H9 (cell line): ENCODE results near the gene CDYL2. TPM values are rescaled to one million over a fixed set of nuclear protein-coding genes. Genes with fewer than 3 reads are reported as not detected.

Experiments used
- DNase-seq: peaks from one replicate; pipeline ENCODE4 v3.0.0-alpha.2; 2017
- H2AFZ ChIP-seq: one replicate; pipeline ENCODE4 v1.6.1; 2013; ENCODE audit warnings: mild to moderate bottlenecking, low read length, control low read depth, moderate library complexity
- H2AK5ac ChIP-seq: 2 replicates; pipeline ENCODE4 v1.6.1; 2013; ENCODE audit warnings: low read length, control low read depth, mixed read lengths; ENCODE audit not compliant: insufficient read length
- H2BK120ac ChIP-seq: one replicate; pipeline ENCODE4 v1.6.1; 2013; ENCODE audit warnings: low read depth, mild to moderate bottlenecking, low read length, control low read depth, inconsistent platforms; ENCODE audit not compliant: poor library complexity, severe bottlenecking
- H2BK12ac ChIP-seq: 2 replicates; pipeline ENCODE4 v1.6.1; 2013; ENCODE audit warnings: low read length, control low read depth, mixed read lengths, low read depth; ENCODE audit not compliant: insufficient read length
- H2BK15ac ChIP-seq: 2 replicates; pipeline ENCODE4 v1.6.1; 2013; ENCODE audit warnings: low read depth, low read length, control low read depth
- H2BK20ac ChIP-seq: one replicate; pipeline ENCODE4 v1.6.1; 2013; ENCODE audit warnings: low read depth, mild to moderate bottlenecking, low read length, control low read depth, inconsistent platforms; ENCODE audit not compliant: poor library complexity, severe bottlenecking
- H2BK5ac ChIP-seq: 2 replicates; pipeline ENCODE4 v1.6.1; 2013; ENCODE audit warnings: low read length, control low read depth, mixed read lengths; ENCODE audit not compliant: insufficient read length
- H3K14ac ChIP-seq: 2 replicates; pipeline ENCODE4 v1.6.1; 2013; ENCODE audit warnings: low read length, control low read depth; ENCODE audit not compliant: insufficient read depth
- H3K18ac ChIP-seq: 2 replicates; pipeline ENCODE4 v1.6.1; 2013; ENCODE audit warnings: low read depth, mild to moderate bottlenecking, mixed read lengths, low read length, control low read depth; ENCODE audit not compliant: insufficient read length
- H3K23ac ChIP-seq: 2 replicates; pipeline ENCODE4 v1.6.1; 2013; ENCODE audit warnings: low read length, control low read depth, mixed read lengths, low read depth; ENCODE audit not compliant: insufficient read length
- H3K23me2 ChIP-seq: 2 replicates; pipeline ENCODE4 v1.6.1; 2013; ENCODE audit warnings: low read depth, mild to moderate bottlenecking, mixed read lengths, low read length, control low read depth; ENCODE audit not compliant: insufficient read length, poor library complexity, severe bottlenecking
- H3K27ac ChIP-seq: 2 replicates; pipeline ENCODE4 v1.5.1; 2013; ENCODE audit warnings: low read length, control low read depth, mixed read lengths, low read depth; ENCODE audit not compliant: insufficient read length
- H3K27me3 ChIP-seq: 2 replicates; pipeline ENCODE4 v1.6.1; 2013; ENCODE audit warnings: low read length, control low read depth, inconsistent platforms; ENCODE audit not compliant: insufficient read depth
- H3K4ac ChIP-seq: 2 replicates; pipeline ENCODE4 v1.6.1; 2013; ENCODE audit warnings: low read depth, mild to moderate bottlenecking, control low read depth, inconsistent platforms, low read length, moderate library complexity
- H3K4me1 ChIP-seq: 2 replicates; pipeline ENCODE4 v1.6.1; 2013; ENCODE audit warnings: low read length, control low read depth, inconsistent platforms; ENCODE audit not compliant: insufficient read depth
- H3K4me2 ChIP-seq: 2 replicates; pipeline ENCODE4 v1.6.1; 2013; ENCODE audit warnings: low read length, control low read depth, mixed read lengths; ENCODE audit not compliant: insufficient read length, insufficient read depth
- H3K56ac ChIP-seq: 2 replicates; pipeline ENCODE4 v1.6.1; 2013; ENCODE audit warnings: low read depth, mild to moderate bottlenecking, mixed read lengths, low read length, control low read depth; ENCODE audit not compliant: insufficient read length
- H3K79me1 ChIP-seq: 2 replicates; pipeline ENCODE4 v1.6.1; 2013; ENCODE audit warnings: low read depth, mild to moderate bottlenecking, moderate library complexity, low read length, control low read depth, inconsistent platforms; ENCODE audit not compliant: insufficient read depth, poor library complexity, severe bottlenecking
- H3K79me2 ChIP-seq: 2 replicates; pipeline ENCODE4 v1.6.1; 2013; ENCODE audit warnings: low read length, control low read depth, inconsistent platforms; ENCODE audit not compliant: insufficient read depth
- H3K9ac ChIP-seq: 2 replicates; pipeline ENCODE4 v1.6.1; 2013; ENCODE audit warnings: low read length, control low read depth, mixed read lengths; ENCODE audit not compliant: insufficient read length; ENCODE audit errors: extremely low read depth
- H3K9me3 ChIP-seq: one replicate; pipeline ENCODE4 v1.6.1; 2013; ENCODE audit warnings: low read depth, low read length, inconsistent platforms; ENCODE audit not compliant: control insufficient read depth
- H3T11ph ChIP-seq: one replicate; pipeline ENCODE4 v1.6.1; 2013; ENCODE audit warnings: mild to moderate bottlenecking, low read length, control low read depth, inconsistent platforms
- H4K20me1 ChIP-seq: one replicate; pipeline ENCODE4 v1.6.1; 2013; ENCODE audit not compliant: control insufficient read depth, insufficient read length, insufficient read depth
- H4K5ac ChIP-seq: 2 replicates; pipeline ENCODE4 v1.6.1; 2013; ENCODE audit warnings: low read depth, mild to moderate bottlenecking, mixed read lengths, low read length, control low read depth; ENCODE audit not compliant: insufficient read length
- H4K8ac ChIP-seq: replicated peaks from 2 replicates; pipeline ENCODE4 v1.6.1; 2013; ENCODE audit warnings: low read length, control low read depth, mixed read lengths, low read depth; ENCODE audit not compliant: insufficient read length
- H4K91ac ChIP-seq: 2 replicates; pipeline ENCODE4 v1.6.1; 2013; ENCODE audit warnings: low read depth, mild to moderate bottlenecking, moderate library complexity, mixed read lengths, low read length, control low read depth; ENCODE audit not compliant: insufficient read length
- H3K27ac Mint-ChIP-seq, 3 experiments: 2 replicates in 2 of 3; 3 replicates in 1 of 3; pipeline ENCODE4 v1.8.0; 2020 to 2021; ENCODE audit warnings: mixed read lengths in 3 of 3, mild to moderate bottlenecking in 1 of 3, moderate library complexity in 1 of 3
- H3K27me3 Mint-ChIP-seq: 2 replicates; pipeline ENCODE4 v1.8.0; 2021; ENCODE audit warnings: low read depth, mild to moderate bottlenecking, moderate library complexity, mixed read lengths
- H3K36me3 Mint-ChIP-seq, 3 experiments: 2 replicates in 2 of 3; 3 replicates in 1 of 3; pipeline ENCODE4 v1.8.0; 2020 to 2021; ENCODE audit warnings: low read depth in 3 of 3, mixed read lengths in 3 of 3; ENCODE audit not compliant: insufficient read depth in 1 of 3
- H3K4me1 Mint-ChIP-seq, 2 experiments: 2 replicates each; pipeline ENCODE4 v1.8.0; 2020; ENCODE audit warnings: mixed read lengths in 2 of 2
- H3K4me3 Mint-ChIP-seq, 2 experiments: 2 replicates in 1 of 2; 3 replicates in 1 of 2; pipeline ENCODE4 v1.8.0; 2020 to 2021; ENCODE audit warnings: mild to moderate bottlenecking in 2 of 2, mixed read lengths in 2 of 2, moderate library complexity in 1 of 2
- H3K9me3 Mint-ChIP-seq, 2 experiments: 2 replicates in 1 of 2; 3 replicates in 1 of 2; pipeline ENCODE4 v1.8.0; 2020; ENCODE audit warnings: mild to moderate bottlenecking in 2 of 2, mixed read lengths in 2 of 2, moderate library complexity in 1 of 2
- WGBS: extraction: QIAGEN DNeasy Blood & Tissue Kit; methylation state at CpG from one replicate; pipeline ENCODE4 v1.1.7; 2013; ENCODE audit warnings: missing lambda C conversion rate, low lambda C conversion rate, mixed read lengths; ENCODE audit not compliant: insufficient read length; ENCODE audit errors: extremely low coverage; 5-methylcytosine and 5-hydroxymethylcytosine counted together
- total RNA-seq: library from RNA; stranded (reverse); gene quantifications from 2 replicates; pipeline ENCODE4 v1.2.1, GENCODE V29; 2021
- TF ChIP-seq, protein P1 (sequence below): fragments of 200-600 bp; sonication (generic); conservative IDR thresholded peaks from 3 replicates; pipeline ENCODE4 v1.8.0; 2021; ENCODE audit warnings: antibody characterized with exemption, mild to moderate bottlenecking

CDYL2 gene
- total RNA-seq, 1 experiment from 2014 or later: 4.2 TPM

DNA sequence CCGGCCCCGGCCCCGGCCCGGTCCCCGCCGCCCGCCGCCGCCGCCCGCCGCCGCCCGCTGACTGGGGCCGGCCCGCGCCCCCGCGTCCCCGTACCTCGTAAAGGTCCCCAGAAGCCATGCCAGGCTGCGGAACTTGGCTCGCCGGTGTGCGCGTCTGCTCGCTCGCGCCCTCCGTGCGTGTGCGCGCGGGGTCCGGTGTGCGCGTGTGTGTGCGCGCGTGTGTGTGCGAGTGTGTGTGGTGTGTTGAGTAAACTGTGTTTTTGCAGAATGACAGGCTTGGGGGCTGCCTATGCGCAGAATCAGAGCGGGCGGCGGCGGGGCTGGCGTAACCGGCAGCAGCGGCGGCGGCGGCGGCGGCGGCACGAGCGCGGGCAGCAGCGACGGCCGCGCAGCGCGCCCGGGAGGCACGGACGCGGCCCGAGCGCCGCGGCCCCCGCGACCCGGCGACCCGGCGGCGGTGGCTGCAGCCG is 307 bp downstream of the CDYL2 start:
- H3K79me1 ChIP-seq: no peaks in the 10 kb centered on the region
- Mint-ChIP-seq H3K4me1 (0 out of 4 replicates have a peak, but pooled peaks cover 0 to 2% of the 10 kb centered on the region in 2 experiments), H3K9me3 (no peaks in the 10 kb centered on the region), H3K4me3 (peak overlapping the region; percentile 88 to 94), H3K36me3 (no peaks in the 10 kb centered on the region), H3K27me3 (peaks cover 62% of the 10 kb centered on the region), H3K27ac (no peak overlapping the region)
- no peak overlapping the region for H2BK20ac ChIP-seq
- H3K79me2 ChIP-seq: no peaks in the 10 kb centered on the region
- no peak overlapping the region for H4K91ac ChIP-seq
- no peaks in the 10 kb centered on the region for H3K23me2 ChIP-seq
- H3K23ac ChIP-seq: no peak overlapping the region
- no peak overlapping the region for H3T11ph ChIP-seq
- H2AFZ ChIP-seq: no peak overlapping the region
- no peak overlapping the region for H3K56ac ChIP-seq
- H3K9ac ChIP-seq: peak overlapping the region; percentile 12
- H3K4me2 ChIP-seq: peak overlapping the region; percentile 22
- no peaks in the 10 kb centered on the region for H3K9me3 ChIP-seq
- H2BK120ac ChIP-seq: no peak overlapping the region
- H4K8ac ChIP-seq: no peak overlapping the region
- no peak overlapping the region for H3K4ac ChIP-seq
- H3K14ac ChIP-seq: no peak overlapping the region
- TF ChIP-seq, protein P1, sequence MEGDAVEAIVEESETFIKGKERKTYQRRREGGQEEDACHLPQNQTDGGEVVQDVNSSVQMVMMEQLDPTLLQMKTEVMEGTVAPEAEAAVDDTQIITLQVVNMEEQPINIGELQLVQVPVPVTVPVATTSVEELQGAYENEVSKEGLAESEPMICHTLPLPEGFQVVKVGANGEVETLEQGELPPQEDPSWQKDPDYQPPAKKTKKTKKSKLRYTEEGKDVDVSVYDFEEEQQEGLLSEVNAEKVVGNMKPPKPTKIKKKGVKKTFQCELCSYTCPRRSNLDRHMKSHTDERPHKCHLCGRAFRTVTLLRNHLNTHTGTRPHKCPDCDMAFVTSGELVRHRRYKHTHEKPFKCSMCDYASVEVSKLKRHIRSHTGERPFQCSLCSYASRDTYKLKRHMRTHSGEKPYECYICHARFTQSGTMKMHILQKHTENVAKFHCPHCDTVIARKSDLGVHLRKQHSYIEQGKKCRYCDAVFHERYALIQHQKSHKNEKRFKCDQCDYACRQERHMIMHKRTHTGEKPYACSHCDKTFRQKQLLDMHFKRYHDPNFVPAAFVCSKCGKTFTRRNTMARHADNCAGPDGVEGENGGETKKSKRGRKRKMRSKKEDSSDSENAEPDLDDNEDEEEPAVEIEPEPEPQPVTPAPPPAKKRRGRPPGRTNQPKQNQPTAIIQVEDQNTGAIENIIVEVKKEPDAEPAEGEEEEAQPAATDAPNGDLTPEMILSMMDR: no peak
- no peak overlapping the region for H4K5ac ChIP-seq
- DNase-seq: peak; percentile 33
- WGBS: no CpG with 5 or more reads among the region's 80 CpGs
- no peak overlapping the region for H2BK15ac ChIP-seq
- H2BK5ac ChIP-seq: no peak overlapping the region
- H3K27me3 ChIP-seq: peaks cover 5% of the 10 kb centered on the region; the same call in 1 of the 2 replicates
- no peaks in the 10 kb centered on the region for H4K20me1 ChIP-seq
- no peak overlapping the region for H2BK12ac ChIP-seq
- no peaks in the 10 kb centered on the region for H3K4me1 ChIP-seq
- no peak overlapping the region for H2AK5ac ChIP-seq
- H3K27ac ChIP-seq: no peak overlapping the region
- H3K18ac ChIP-seq: no peak overlapping the region
